ELR (cell line): ENCODE measurements around the gene OR5H14.
A peak's percentile ranks its signal among the peaks of the same experiment; 100 is the strongest.
"Not testable (repeated sequence)": the region's sequence is repeated elsewhere in the genome, so short reads cannot be mapped to it uniquely, and the experiment has no call there.

Experiments used
- DNase-seq: peaks from one replicate; pipeline ENCODE4 v3.0.0-alpha.2; 2015; ENCODE audit warnings: low read depth

OR5H14 gene

GRCh38 chr3:98147179-98147578 lies at the start of gene OR5H14:
Gene OR5H14 (plus strand): TSS chr3:98147479. CDS start chr3:98149386, 1,907 bp downstream.
- no peak for DNase-seq

GRCh38 chr3:98099848-98100247 lies 47.4 kb upstream of the OR5H14 start:
- DNase-seq: no peak

GRCh38 chr3:98108162-98108561 lies 39.1 kb upstream of the OR5H14 start:
- DNase-seq: no peak

GRCh38 chr3:98109807-98110549 lies 37.3 kb upstream of the OR5H14 start:
- no peak for DNase-seq

GRCh38 chr3:98110550-98110908 lies 36.8 kb upstream of the OR5H14 start:
- no peak for DNase-seq

GRCh38 chr3:98114264-98114663 lies 33.0 kb upstream of the OR5H14 start:
- DNase-seq: no peak

GRCh38 chr3:98115717-98116116 lies 31.6 kb upstream of the OR5H14 start:
- no peak for DNase-seq

GRCh38 chr3:98130421-98130820 lies 16.9 kb upstream of the OR5H14 start, which contains the start of gene OR5H1:
Gene OR5H1 (plus strand): TSS chr3:98130721. CDS start chr3:98132698, 1,977 bp downstream.
- no peak for DNase-seq

GRCh38 chr3:98136631-98137030 lies 10.6 kb upstream of the OR5H14 start:
- no peak for DNase-seq

GRCh38 chr3:98137826-98138557 lies 9.3 kb upstream of the OR5H14 start:
- not testable (repeated sequence) for DNase-seq

GRCh38 chr3:98140531-98140930 lies 6.7 kb upstream of the OR5H14 start:
- DNase-seq: no peak

GRCh38 chr3:98148751-98149150 lies 1.5 kb downstream of the OR5H14 start:
- no peak for DNase-seq

- not testable (repeated sequence) for DNase-seq
Observed at GRCh38 chr3:98149456-98149855, 2.2 kb downstream of the OR5H14 start.

- DNase-seq: peak; percentile 22
Observed at GRCh38 chr3:98151241-98151640, 4.0 kb downstream of the OR5H14 start.

- no peak for DNase-seq
Observed at GRCh38 chr3:98166396-98166795, 19.1 kb downstream of the OR5H14 start, which contains the start of gene OR5H15. Gene OR5H15 (plus strand): TSS chr3:98166696. CDS start chr3:98168700, 2,004 bp downstream.

- no peak for DNase-seq
Observed at GRCh38 chr3:98171071-98171470, 23.8 kb downstream of the OR5H14 start.

GRCh38 chr3:98172621-98173020 lies 25.3 kb downstream of the OR5H14 start:
- peak; percentile 2 for DNase-seq

GRCh38 chr3:98180319-98180890 lies 33.1 kb downstream of the OR5H14 start:
- DNase-seq: no peak

- DNase-seq: no peak
Observed at GRCh38 chr3:98182196-98182595, 34.9 kb downstream of the OR5H14 start.

GRCh38 chr3:98185180-98185579 lies 37.9 kb downstream of the OR5H14 start:
- peak; percentile 26 for DNase-seq

- DNase-seq: peak; percentile 33
Observed at GRCh38 chr3:98188545-98188944, 41.3 kb downstream of the OR5H14 start.

GRCh38 chr3:98190911-98191310 lies 43.6 kb downstream of the OR5H14 start:
- not testable (repeated sequence) for DNase-seq

GRCh38 chr3:98196293-98196692 lies 49.0 kb downstream of the OR5H14 start:
- not testable (repeated sequence) for DNase-seq
